NK-92 treated with Interleukin-12 subunit alpha and Interleukin-12 subunit beta, amount 100 ng/mL, for 24 hours (cell line): Measurements from ENCODE around the gene CFLAR.
"Not testable (repeated sequence)": the region's sequence is repeated elsewhere in the genome, so short reads cannot be mapped to it uniquely, and the experiment has no call there.

ENCODE experiments used
- DNase-seq: peaks from one replicate; lab custom pipeline; 2025; lab: John Stamatoyannopoulos, UW

The CFLAR gene

DNA sequence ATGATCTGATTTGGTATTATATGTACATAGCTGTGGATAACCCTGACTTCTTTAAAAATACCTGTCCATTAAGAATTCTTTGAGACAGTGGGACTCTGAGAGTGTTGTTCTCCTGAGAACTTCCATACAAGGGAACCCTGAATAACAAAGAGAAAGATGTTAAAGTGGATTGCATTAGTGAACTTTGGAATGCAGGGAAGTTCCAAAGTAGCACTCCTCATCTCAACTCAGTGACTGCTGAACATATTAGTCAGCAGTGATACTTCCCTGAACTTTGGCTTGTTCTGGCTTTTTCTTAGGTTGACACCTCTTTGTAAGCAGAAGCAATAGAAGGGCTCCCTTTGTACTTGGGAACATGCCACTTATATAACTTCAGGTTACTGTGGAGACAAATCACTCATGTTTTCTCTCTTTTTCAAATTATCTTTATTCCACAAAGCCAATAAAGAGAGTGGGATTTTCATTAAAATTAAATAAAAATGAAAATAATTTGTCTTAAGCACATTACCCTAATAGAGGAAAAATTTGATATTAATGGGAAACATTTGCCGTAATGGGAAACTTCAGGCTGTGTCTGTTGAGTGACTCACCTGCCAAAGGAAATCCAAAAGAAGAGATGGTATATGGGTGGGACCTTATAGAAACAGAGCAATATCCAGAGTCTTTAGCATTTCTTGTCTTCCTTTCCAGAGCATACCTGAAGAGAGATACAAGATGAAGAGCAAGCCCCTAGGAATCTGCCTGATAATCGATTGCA, 33.3 kb downstream of the CFLAR start:
- DNase-seq, result no peak

DNA sequence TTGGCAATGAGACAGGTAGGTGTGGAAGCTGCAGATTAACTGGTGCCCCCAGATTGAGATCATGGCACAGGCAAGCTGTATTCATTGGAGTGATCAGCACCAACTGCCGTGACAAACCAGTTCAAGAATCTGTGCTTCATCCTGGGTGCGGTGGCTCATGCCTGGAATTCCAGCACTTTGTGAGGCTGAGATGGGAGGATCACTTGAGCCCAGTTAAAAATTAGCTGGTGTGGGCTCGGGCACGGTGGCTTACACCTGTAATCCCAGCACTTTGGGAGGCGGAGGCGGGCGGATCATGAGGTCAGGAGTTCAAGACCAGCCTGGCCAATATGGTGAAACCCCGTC, 33.8 kb downstream of the CFLAR start:
- not testable (repeated sequence) for DNase-seq

DNA sequence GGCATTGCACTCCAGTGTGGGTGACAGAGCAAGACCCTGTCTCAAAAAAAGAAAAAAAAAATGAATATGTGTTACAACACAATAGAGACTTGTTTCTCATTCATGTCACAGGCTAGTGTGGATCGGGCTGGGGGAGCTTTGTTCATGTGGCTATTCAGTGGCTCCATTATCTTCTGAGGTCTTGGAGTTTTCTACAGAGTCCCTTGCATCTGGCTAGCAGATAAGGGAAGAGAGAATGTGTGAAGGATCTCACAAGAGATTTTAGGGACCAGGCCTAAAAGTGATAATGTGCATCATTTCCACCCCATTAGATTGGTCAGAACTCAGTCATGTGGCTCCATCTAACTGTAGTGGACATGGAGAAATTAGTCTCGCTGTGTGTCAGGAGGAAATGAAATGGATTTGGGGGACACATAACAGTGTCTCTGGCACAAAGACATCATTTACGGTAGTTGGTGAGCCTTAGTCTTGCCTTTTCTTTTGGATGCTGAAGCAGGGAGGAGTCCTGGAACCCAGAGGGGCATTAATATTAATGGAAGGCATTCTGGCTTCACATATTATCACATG, 34.6 kb downstream of the CFLAR start:
- DNase-seq, result no peak

DNA sequence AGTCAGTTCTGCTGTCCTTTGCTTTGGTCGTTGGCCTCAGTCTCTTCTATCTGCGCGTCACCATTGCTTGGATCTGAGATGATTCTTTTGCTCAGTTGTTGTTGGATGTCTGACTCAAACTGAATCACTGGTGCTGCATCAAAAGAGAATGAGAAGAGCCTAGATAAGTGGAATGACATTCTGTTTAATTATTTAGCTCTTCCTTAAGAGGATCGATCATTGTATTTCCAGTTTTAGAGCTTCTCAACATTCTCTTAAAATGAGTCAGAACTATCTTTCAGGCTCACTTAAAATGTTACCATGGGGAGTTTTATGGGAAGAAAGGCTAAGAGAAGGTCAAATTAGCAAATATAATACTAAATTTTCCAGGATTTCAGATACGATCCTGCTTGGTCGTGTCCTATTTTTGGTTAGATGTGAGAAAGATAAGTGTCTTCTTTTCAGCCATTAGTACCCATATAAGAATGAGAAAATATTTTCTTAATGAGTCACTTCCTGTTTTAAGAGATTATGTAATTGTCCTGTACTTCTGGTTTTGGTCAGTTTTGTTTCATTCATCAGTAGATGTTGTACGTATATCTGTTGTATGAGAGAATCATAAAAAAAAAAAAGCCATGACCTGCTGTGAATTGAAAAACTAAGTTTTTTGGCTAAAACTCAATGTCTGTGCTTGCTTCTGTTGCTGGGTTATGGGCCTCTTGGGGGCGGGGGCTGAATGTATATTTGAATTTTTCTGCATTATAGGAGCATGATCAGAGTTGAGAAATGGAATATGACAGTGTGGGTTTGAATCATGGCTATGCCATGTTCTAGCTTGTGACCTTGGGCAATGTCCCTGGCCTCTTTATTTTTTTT, 35.4 kb downstream of the CFLAR start:
- DNase-seq, result no peak

DNA sequence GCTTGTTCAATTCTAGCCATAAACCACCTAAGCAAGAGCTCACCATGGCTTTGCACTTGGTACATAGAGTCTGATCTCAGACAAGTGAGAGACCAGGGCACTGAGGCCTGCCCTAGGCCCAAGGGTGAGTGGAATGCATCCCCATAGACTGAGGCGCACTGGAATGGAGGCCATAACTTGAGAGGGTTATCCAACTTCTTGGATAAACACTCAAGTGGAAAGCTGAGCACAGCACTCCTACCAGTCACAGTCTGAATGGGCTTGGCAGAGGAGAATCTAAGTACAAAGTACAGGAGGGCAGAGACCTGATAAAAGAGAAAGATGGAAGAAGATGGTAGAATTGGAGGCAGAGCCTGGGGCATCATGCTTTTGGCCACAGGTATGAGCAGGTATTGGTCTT, 36.6 kb downstream of the CFLAR start:
- no peak for DNase-seq

DNA sequence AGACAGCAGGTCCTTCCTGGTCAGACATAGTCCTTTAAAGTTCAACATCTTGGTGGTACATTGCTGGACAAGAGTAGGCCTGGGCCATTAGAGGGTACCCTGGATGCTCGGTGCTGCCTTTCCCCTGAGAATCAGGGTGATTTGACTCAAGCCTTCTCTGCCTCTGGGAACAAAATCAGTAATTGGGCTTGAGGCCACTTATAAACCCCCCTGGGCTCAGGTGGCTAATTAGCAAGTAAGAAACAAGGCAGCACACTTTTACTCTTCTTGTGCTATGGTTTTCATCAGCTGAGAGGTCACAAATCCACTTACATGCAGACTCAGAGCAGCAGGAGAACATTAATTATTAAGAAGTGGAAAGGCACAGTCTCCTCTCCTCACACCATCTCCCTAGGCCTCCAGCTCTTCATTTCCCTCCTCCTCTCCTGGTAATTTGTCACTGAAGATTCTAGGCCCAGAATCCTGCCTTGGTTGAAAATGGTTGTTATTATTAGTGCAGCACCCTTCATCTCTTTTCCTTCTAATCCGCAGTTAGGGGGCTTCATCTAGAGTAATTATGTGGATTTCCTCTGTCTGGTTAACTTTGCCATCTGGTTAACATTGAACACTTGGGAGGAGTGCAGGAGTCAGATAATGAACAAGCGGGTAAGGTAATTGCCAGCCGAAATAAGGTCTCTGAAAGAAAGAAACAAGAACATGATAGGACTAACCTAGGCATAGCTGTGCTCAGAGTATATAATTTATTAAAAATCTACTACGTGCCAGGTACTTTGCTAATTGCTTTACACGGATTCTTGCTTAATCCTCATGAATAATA, 37.2 kb downstream of the CFLAR start:
- no peak for DNase-seq

DNA sequence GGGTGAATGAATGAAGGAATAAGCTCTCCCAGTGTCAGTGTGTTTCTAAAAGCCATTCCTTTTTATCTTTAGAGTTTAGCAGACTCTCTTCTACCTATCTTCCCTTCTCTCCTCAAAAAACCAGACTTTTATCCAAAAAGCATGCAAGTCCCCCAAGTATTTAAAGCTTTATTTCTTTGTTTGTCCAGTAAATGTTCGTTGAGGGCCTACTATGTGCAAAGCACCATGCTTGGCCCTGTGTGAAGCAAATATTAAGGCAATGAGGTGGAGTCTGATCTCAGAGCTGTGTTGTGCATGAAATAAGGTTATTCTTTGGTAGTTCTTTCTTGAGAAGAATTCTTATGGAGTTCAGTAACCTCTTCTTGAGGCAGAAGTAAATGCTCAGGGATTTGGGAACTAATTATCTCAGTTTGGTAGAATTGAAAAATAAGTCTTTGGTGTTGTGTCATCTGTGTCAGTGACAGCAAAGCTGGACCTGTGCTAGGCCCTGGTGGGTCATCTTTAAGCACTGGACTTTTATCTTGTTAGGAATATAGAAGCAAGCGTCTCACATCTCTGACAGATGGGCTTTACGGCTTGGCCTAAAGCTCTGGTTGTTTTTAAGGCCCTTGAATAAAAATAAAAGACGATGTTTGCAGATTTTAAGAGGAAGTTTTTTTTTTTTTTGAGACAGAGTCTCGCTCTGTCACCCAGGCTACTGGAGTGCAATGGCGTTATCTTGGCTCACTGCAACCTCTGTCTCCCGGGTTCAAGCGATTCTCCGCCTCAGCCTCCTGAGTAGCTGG, 38.8 kb downstream of the CFLAR start:
- no peak for DNase-seq

DNA sequence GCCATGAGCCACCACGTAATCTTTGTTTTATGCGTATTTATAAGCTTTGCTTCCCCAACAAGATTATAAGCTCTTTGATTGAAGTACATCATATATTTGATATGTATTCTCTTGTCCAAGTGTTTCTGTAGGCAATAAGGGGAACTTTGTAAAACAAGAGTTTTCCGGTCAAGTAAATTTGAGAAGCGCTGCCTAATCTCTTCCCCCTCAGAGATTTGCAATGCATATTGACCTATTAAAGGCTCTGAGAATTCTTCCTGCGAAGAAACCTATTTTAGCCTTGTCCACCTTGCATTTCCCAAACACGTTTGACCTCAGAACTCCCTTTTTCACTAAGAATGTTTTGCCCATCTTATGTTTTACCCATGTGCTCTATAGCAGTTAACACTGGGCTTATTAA, 40.1 kb downstream of the CFLAR start:
- DNase-seq, result no peak

DNA sequence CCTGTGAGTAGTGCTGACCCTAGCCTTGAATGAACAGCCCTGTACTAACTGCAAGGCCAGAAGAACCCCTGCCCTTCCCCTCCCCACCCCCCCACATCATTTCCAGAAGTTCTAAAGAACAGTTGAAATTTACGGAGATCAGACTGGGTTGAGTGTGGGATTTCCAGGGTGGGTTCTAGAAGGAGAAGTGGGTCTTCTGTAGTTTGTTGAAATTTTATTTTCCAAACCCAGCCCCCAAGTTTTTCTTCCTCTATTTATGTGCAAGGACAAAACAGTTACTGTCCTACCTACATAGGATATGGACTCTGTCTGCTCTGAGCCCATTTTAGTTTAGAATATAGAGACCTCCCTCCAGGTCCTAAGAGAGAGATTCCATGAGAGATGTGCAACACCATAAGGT, 40.7 kb downstream of the CFLAR start:
- DNase-seq, result no peak

DNA sequence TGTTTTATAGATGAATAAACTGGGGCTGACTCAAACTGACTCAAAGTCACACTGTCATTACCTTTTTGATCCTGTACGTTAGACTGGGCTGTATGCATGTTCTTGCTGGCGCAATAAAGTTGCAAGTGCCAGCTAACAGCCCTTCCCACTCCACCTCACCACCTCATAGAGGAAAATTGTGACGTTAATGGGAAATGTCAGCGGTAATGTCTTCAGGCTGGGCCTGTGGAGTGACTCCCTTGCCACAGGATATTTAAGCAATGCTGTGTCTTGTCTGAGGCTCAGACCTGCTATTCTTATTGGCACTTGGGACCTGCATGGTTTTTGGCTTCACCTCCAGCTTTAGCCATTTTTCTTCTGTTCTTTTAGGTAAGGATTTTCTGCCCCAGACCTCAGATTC, 41.7 kb downstream of the CFLAR start:
- no peak for DNase-seq

DNA sequence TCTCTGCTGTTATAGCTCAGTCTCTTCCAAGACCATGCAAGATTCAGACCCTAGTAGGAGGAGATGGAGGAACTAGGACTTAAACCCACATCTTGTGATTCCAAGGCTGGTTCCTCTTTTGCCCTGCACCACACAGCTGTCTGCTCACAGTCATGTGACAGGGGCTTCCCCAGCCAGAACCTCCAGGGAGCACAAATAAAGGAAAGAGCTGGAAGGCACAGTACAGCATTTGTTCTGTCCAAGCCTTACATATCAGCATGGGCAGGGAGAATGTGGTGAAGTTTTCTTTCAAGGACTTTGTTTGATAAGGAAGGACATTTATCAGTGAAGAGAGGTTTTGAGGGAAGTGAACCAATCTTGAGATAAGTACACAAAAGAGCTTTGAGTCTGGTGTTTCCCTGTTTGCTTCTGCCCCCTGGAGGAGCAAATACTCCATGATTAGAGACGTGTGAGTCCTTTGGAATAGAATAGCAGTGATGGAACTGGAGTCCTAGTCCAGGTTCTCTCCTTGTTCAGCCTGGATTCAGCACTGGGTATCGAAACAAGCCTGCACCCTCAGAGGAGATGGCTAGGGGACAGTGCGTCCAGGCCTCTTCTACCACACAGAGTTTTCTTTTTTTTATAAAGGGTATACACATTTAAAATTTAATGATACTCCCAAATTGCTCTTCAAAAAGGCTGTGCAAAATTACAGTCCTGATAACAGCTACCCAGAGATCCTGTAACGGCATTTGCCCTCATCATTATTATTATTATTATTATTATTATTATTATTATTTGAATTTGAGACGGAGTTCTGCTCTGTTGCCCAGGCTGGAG, 42.4 kb downstream of the CFLAR start:
- DNase-seq, result no peak

DNA sequence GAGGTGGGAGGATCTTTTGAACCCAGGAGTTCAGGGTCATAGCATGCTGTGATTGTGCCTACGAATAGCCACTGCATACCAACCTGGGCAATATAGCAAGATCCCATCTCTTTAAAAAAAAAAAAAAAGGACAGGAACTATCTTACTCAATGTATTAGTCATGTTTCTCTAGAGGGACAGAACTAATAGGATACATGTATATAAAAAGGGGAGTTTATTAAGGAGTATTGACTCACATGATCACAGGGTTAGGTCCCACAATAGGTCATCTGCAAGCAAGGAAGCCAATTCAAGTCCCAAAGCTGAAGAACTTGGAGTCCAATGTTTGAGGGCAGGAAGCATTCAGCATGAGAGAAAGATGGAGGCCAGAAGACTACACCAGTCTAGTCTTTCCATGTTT, 48.2 kb downstream of the CFLAR start:
- no peak for DNase-seq

DNA sequence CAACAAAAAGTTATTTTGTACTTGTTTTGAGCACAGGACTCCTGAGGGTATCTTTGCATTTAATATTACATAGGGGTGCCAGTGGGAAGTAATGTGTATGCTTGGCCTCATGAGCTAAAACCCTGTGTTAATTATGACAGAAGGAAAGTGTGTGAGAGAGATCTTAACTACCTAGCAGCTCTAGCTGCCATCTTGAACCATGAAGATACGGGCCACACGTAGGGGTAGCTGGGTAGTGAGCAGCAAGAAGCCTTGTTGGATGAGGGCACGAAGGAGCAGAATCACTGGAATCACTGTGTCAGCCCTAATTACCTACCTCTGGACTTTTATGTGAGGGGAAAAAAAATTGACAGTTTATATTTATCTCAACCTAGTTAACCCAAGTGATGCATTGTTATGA, 51.6 kb downstream of the CFLAR start:
- no peak for DNase-seq

DNA sequence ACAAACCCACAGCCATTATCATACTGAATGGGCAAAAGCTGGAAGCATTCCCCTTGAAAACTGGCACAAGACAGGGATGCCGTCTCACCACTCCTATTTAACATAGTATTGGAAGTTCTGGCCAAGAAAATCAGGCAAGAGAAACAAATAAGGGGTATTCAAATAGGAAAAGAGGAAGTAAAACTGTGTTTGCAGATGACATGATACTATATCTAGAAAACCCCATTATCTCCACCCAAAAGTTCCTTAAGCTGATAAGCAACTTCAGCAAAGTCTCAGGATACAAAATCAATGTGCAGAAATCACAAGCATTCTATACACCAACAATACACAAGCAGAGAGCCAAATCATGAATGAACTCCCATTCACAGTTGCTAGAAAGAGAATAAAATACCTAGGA, 52.5 kb downstream of the CFLAR start:
- not testable (repeated sequence) for DNase-seq

DNA sequence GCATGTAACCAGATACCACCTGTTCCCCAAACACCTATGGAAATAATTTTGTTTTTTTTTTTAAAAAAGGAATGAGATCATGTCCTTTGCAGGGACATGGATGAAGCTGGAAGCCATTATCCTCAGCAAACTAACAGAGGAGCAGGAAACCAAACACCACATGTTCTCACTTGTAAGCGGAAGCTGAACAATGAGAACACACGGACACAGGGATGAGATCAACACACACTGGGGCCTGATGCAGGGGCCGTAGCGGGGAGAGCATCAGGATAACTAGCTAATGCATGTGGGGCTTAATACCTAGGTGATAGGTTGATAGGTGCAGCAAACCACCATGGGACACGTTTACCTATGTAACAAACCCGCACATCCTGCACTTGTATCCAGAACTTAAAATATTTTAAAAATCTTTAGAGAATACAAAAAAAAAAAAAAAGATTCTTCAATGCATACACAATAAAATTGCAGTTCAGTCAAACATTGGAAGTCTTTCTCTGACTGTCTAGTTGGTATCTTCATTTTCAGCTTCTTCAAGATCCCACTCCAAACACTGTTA, 55.4 kb downstream of the CFLAR start:
- DNase-seq, result no peak

DNA sequence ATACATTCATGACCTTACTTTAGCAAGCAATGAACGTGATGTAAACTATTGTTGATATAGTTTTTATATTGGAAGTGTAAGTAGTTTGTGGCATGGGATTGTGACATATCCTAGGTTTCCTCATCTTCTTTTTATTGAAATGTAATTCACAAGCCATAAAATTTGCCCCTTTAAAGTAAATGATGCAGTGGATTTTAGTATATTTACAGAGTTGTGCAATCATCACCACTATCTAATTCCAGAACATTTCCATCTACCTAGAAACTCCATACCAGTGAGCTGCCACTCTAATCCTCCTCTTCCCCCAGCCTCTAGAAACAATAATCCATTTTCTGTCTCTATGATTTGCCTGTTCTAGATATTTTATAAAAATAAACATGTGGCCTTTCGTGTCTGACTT, 56.3 kb downstream of the CFLAR start:
- no peak for DNase-seq

DNA sequence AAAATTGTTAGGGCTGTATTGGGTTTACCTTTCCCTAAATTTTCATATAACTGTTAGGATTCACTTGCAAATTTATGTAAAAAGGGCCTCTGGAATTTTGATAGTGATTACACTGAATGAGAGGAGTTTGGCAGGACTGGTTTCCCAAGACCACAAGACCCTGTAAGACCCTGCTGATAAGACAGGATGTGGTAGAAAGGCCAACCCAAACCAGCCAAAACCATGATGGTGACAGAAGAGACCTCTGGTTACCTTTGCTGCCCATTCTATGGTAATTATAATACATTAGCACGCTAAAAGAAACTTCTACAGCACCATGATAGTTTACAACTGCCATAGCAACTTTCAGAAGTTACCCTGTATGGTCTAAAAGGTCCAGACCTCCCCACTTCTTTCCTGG, 58.7 kb downstream of the CFLAR start:
- no peak for DNase-seq

DNA sequence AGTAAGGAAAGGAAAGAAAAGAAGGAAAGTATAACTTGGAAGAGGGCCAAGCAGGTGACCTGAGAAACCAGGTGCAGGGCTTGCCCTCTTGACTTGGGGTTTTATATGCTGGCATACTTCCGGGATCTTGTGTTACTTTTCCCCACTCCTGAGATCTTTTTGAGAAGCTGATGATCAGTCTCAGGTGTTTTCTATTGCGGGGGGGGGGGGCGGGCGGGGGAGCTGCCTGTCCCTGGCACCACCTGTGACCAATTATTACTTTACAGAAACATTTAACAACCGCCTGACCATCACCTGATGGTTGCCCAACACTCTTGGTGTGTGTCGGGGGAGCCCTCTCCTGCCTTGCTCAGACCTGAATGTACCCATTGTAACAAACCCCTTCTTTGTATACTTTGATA, 60.1 kb downstream of the CFLAR start:
- DNase-seq, result no peak

DNA sequence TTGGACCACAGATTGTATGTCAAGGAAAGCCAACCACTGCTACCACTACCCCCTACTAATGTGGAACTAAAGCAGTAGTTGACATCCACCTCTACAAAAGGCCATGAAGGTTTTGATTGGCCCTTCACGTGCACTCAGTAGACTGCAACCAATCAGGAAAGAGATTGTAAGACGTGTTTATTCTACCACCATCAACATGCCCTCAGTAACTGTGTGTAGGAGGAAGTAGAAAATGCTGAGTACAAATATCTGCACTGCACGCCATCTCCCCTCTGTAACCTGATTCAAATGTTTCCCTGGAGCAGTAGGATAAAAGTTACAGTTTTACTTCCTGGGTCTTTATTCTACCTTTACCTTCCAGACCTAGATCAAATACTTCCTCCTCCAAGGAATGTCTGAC, 64.0 kb downstream of the CFLAR start:
- DNase-seq, result no peak

DNA sequence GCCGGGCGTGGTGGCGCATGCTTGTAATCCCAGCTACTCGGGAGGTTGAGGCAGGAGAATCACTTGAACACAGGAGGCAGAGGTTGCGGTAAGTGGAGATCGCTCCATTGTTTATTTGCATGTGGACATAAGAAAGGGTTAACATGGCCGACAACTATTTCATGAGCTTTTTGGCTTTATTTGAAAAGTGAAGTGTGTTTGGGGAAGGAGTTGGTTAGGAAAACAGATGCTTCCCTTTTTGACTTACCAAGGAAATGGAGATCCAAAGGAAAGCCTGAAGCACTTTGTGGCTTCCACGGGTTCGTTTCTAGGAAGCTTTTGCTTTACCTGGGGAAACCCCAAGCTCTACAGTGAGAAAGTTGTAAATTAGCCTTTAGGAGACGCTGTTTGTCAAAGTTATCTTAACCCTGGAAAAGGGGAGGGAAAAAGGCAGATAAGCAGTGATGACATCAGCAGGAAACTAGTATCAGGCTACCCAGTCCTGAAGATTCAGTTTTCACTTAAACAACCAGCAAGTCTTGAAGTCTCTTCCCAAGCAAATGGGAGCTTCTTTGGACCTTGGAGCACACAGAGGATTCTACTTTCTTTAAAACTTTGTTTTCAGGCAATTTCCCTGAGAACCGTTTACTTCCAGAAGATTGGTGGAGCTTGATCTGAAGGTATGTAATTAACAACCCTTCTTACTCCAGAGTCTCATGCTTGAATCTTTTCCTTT, 66.8 kb downstream of the CFLAR start, which contains the start of gene CASP10:
CASP10 (plus strand) TSS at position 492 of the 715 bp plus-strand sequence. CDS start 2,637 bp downstream, outside the sequence.
- peak; percentile 8 for DNase-seq
